ENCODE data around the gene CHRDL2. TPM values are rescaled to one million over a fixed set of nuclear protein-coding genes. Genes with fewer than 3 reads are reported as not detected.

CHRDL2 gene
- total and polyA plus RNA-seq, 7 donors, result 6.1 to 45.1 (median 14.6) TPM; not detected in 1

DNA sequence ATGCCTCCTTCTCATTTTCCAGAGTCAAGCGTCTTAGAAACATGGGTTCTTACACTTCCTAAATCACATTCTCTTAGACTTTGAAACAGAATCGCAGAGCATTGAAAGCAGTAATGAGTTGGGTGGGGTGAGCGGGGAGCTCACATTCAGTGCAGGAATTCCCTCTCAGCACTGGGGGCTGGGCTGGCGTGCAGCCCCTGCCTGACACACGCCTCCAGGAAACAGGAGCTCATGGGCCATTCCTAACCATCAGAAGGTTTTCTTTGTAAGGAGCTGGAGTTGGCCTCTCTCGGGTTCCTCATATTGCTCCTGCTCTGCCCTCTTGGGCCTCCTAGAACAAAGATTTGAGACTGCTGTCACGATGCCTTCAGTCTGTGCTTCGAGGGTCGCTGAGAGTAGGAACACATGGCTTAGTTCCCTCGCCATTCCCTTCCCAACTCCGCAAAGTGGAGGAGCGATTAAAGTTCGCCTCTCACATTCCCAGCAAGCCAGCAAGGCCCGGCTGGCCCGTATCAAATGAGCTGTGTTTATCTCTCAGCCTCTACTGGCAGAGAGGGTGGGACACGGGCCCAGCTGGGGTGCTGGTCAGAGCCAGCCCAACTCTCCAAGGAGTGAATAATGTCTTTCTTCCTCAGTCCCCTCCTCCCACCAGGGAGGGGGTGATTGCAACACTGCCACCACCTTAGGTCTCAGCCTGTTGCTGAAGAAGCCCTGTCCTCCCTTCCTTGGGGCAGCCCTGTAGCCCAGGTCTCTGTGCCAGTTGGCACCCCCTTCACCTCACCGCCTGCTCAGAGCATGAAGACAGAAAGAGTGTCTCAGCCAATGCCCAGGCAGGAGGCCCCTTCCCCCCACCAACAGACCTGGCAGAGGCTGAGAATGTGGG, 10.4 kb downstream of the CHRDL2 start:
- WGBS, 2 donors, result 72 to 84% methylated on average over 17 of the region's 17 CpGs
- Histone ChIP-seq H3K27me3 (no peaks in the 10 kb centered on the region), H3K9me3 (no peaks in the 10 kb centered on the region), H3K4me3 (no peak overlapping the region), H3K36me3 (no peaks in the 10 kb centered on the region), H3K4me1 (peaks cover 0 to 86% (median 73%) of the 10 kb centered on the region in 4 donors), H3K27ac (peak overlapping the region; percentile 79 to 93 (median 84))
- TF ChIP-seq POLR2A (IDR thresholded peaks at IDR 0.05) (no peak), POLR2AphosphoS5 (IDR thresholded peaks at IDR 0.05) (peak; percentile 64 to 86 (median 79)), EP300 (IDR thresholded peaks at IDR 0.05) (peak in 2 of 4 donors; percentile 41 to 65)
- TF ChIP-seq, protein P1, sequence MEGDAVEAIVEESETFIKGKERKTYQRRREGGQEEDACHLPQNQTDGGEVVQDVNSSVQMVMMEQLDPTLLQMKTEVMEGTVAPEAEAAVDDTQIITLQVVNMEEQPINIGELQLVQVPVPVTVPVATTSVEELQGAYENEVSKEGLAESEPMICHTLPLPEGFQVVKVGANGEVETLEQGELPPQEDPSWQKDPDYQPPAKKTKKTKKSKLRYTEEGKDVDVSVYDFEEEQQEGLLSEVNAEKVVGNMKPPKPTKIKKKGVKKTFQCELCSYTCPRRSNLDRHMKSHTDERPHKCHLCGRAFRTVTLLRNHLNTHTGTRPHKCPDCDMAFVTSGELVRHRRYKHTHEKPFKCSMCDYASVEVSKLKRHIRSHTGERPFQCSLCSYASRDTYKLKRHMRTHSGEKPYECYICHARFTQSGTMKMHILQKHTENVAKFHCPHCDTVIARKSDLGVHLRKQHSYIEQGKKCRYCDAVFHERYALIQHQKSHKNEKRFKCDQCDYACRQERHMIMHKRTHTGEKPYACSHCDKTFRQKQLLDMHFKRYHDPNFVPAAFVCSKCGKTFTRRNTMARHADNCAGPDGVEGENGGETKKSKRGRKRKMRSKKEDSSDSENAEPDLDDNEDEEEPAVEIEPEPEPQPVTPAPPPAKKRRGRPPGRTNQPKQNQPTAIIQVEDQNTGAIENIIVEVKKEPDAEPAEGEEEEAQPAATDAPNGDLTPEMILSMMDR (IDR thresholded peaks at IDR 0.05), result no peak
- peak; percentile 97 for DNase-seq
- intact Hi-C loops (cut with DNase I), result loop anchor here (5.0 kb wide), 1 partner anchor 89 kb away; no protein-coding TSS in a partner anchor

DNA sequence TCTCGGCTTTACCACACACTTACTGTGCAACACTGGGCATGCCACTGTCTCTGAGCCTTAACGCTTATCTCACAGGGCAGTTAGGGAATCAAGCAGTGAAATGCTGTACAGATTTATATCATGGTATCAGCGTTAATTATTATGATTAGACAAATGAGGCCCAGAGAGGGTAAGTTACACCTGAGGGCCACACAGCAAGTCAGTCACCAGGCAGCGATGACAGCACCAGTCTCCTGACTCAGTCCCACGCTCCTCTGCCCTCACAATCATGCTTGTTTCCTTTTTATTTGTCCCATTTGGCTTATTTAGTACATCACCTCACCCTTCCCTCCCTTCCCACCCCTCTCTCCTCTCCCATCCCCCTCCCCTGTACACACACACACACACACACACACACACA, 12.2 kb downstream of the CHRDL2 start:
- H3K4me3 ChIP-seq, result no peak overlapping the region
- TF ChIP-seq EP300 (IDR thresholded peaks at IDR 0.05) (no peak), POLR2AphosphoS5 (IDR thresholded peaks at IDR 0.05) (no peak), POLR2A (IDR thresholded peaks at IDR 0.05) (no peak)
- WGBS, 2 donors, result 90 to 93% methylated on average over 5 of the region's 5 CpGs
- no peaks in the 10 kb centered on the region for H3K9me3 ChIP-seq
- intact Hi-C loops (cut with DNase I), result no loop called here
- peak overlapping the region in 3 of 4 donors; percentile 80 to 93 (median 89) for H3K27ac ChIP-seq
- no peaks in the 10 kb centered on the region for H3K27me3 ChIP-seq
- no peak for DNase-seq
- H3K36me3 ChIP-seq, result peaks cover 0 to 11% (median 0%) of the 10 kb centered on the region in 4 donors
- peaks cover 0 to 75% (median 63%) of the 10 kb centered on the region in 4 donors for H3K4me1 ChIP-seq

- WGBS, 2 donors, result 73 to 85% methylated on average over 5 of the region's 5 CpGs
- Histone ChIP-seq H3K4me1 (peaks cover 0 to 66% (median 58%) of the 10 kb centered on the region in 4 donors), H3K27ac (peak overlapping the region; percentile 50 to 93 (median 78)), H3K9me3 (no peaks in the 10 kb centered on the region), H3K4me3 (no peak overlapping the region), H3K36me3 (peaks cover 0 to 18% (median 0%) of the 10 kb centered on the region in 4 donors), H3K27me3 (no peaks in the 10 kb centered on the region)
- no peak for DNase-seq
- intact Hi-C loops (cut with DNase I), result no loop called here
- TF ChIP-seq, protein P1 (IDR thresholded peaks at IDR 0.05), result no peak
- TF ChIP-seq POLR2A (IDR thresholded peaks at IDR 0.05) (no peak), EP300 (IDR thresholded peaks at IDR 0.05) (no peak), POLR2AphosphoS5 (IDR thresholded peaks at IDR 0.05) (peak in 1 of 4 donors; percentile 10)
Observed at GRCh38 chr11:74717221-74717969, 13.8 kb downstream of the CHRDL2 start.

DNA sequence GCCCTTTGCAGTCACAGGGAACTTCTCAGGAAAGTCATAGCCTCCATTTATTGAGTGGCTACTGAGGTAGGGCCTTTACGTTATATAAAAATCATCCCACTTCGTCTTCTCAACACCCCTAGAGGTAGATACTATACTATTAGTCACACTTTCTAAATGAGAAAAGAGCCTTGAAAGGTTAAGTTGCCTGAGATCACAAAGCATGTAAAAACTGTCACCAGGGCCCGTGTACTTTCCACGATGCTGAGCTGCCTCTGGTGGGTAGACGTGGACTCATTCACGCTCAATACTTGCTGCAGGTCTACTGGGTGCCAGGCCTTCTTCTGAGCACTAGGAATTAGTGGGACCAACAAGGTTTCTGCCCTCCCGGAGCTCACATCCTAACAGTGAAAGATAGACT, 16.3 kb downstream of the CHRDL2 start:
- no peak overlapping the region for H3K27ac ChIP-seq
- H3K4me3 ChIP-seq, result no peak overlapping the region
- intact Hi-C loops (cut with DNase I), result no loop called here
- peaks cover 0 to 60% (median 43%) of the 10 kb centered on the region in 4 donors for H3K4me1 ChIP-seq
- DNase-seq, result no peak
- TF ChIP-seq POLR2A (IDR thresholded peaks at IDR 0.05), result no peak
- H3K9me3 ChIP-seq, result no peaks in the 10 kb centered on the region
- no peaks in the 10 kb centered on the region for H3K27me3 ChIP-seq
- 81 to 94% methylated on average over 7 of the region's 7 CpGs for whole genome bisulfite sequencing, 2 donors
- H3K36me3 ChIP-seq, result peaks cover 0 to 26% (median 0%) of the 10 kb centered on the region in 4 donors

- no peak overlapping the region for H3K27ac ChIP-seq
- no peak for DNase-seq
- H3K27me3 ChIP-seq, result no peaks in the 10 kb centered on the region
- no peaks in the 10 kb centered on the region for H3K9me3 ChIP-seq
- peaks cover 0 to 49% (median 31%) of the 10 kb centered on the region in 4 donors for H3K4me1 ChIP-seq
- 67 to 69% methylated on average over 4 of the region's 4 CpGs for WGBS, 2 donors
- TF ChIP-seq, protein P1 (IDR thresholded peaks at IDR 0.05), result no peak
- TF ChIP-seq EP300 (IDR thresholded peaks at IDR 0.05) (no peak), POLR2AphosphoS5 (IDR thresholded peaks at IDR 0.05) (no peak), POLR2A (IDR thresholded peaks at IDR 0.05) (no peak)
- peaks cover 0 to 38% (median 0%) of the 10 kb centered on the region in 4 donors for H3K36me3 ChIP-seq
- no peak overlapping the region for H3K4me3 ChIP-seq
- intact Hi-C loops (cut with DNase I), result no loop called here
Observed at GRCh38 chr11:74713686-74714085, 17.5 kb downstream of the CHRDL2 start.
